Stimulated activated CD8-positive, alpha-beta memory T cell treated with anti-CD3 and anti-CD28 coated beads, Interleukin-12 subunit alpha, Interleukin-12 subunit beta, amount 100 ng/mL, for 24 hours (primary cell): ENCODE data around the gene ADARB2.

ENCODE experiments used
- DNase-seq: peaks from one replicate; pipeline ENCODE4 v3.0.0-alpha.2; 2020; ENCODE audit errors: extremely low read depth

Gene ADARB2

DNA sequence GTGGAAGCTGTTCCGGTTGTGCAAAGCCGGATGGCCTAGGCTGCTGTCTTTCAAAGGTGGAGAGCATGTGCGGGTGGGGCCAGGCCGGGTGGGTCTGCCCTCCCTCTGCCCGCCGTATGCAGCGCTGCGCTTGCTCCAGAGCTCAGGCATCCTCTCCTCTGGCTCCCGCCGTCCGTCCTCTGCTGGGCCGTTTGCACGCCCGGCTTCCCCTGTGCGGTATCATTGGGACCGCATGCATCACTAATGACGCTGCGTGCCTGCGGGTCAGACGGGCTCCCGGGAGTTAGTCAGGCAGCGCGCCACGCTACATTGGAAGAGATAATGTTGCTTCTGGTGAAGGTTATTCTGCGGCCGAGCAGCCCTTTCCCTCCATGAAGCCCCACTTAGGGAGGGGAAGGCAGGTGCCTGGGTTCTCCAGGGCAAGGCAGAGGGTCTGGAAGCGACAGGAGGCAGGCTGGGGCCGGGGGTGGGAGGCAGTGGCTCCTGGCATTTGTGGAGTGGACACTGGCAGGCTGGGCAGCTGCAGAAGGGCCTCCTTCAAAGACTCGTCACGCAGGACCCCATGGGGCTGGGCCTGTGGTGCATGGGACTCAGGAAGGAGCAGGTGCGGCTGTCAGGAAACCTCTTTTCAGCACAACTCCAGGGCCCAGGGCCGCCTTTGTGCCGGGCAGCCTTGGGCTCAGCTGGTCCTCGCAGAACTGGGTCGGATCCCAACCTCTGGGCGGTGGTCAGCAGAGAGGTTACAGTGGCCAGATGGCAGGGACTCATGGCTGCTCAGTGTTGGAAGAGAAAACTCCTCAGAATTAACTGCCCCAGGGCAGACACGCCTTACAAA lies 362.6 kb downstream of the ADARB2 start:
- DNase-seq: no peak

DNA sequence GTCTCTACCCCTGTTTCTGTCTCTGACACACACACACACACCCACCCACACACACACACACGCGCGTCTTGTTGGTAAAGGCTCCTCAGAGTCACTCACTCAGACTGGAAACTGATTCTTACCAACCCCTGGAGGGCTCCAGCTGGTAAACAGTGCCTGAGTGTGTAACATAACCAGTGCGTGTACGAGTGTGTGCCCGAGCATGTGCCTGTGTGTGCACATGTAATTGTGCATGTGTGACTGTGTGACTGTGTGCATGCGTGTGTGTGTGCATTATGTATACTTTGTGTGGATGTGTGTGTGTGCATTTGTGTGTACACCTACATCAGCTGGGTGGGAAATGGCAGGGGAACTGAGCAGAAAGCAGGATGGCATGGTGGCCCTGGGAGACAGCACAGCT lies 364.0 kb downstream of the ADARB2 start:
- no peak for DNase-seq

DNA sequence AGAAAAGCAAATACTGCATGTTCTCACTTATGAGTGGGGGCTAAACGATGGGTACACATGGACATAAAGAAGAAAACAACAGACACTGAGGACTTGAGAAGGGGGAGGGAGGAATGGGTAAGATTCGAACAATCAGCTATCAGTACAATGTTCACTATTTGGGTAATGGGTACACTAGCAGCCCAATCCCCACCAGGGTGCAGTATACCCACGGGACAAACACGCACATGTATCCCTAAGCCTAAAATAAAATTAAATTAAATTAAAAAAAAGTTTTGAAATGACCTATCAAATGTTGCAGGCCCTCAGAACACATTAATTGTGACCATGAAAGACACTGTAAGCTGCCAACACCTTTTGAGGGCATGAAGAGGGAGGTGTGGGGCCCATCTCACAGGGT lies 365.1 kb downstream of the ADARB2 start:
- DNase-seq: no peak

DNA sequence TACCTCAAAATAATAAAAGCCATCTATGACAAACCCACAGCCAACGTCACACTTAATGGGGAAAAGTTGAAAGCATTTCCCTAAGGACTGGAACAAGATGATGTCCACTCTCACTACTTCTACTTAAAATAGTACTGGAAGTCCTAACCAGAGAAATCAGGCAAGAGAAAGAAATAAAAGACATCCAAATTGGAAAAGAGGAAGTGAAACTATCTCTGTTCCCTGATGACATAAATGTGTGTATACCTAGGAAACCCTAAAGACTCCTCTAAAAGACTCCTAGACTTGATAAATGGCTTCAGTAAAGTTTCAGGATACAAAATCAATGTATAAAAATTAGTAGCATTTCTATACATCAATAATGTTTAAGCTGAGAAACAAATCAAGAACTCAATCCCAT lies 367.0 kb downstream of the ADARB2 start:
- no peak for DNase-seq

DNA sequence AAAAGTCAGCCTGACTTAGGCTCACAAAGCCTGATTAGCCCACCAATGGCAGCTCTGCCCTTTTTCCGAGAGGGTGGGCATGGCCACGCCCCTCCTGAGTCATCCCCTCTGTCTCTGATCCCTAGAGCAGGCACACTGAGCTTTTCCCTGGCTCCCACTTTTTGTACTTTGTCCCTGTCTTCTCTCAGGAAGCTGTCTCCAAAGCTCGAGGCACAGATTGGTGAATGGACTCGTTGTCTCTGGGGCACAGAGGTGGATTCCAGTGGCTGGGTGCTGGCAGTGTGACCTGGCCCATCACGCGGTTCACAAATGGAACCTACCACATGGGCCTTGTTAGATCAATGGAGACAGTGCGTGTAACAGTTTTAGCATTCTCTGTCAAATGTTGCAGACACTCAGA lies 367.7 kb downstream of the ADARB2 start:
- no peak for DNase-seq

DNA sequence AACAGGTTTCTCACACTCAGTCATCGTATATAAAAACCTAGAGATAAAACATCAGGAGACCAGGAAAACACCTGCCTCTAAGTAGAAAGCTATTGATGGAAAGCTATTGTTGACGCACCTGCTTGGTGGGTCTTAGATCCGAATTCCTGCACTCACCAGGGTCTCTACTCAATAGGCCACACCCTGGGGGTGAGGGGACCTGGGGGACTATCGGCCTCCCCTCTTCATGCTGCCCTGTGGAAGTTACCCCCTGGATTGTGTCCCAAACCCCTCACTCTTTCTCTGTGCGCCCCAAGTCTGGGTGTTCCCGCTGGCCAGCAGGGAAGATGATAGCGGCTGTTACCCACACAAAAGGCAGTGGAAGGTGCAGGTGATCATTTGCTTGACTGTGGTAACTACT lies 368.1 kb downstream of the ADARB2 start:
- DNase-seq: no peak

DNA sequence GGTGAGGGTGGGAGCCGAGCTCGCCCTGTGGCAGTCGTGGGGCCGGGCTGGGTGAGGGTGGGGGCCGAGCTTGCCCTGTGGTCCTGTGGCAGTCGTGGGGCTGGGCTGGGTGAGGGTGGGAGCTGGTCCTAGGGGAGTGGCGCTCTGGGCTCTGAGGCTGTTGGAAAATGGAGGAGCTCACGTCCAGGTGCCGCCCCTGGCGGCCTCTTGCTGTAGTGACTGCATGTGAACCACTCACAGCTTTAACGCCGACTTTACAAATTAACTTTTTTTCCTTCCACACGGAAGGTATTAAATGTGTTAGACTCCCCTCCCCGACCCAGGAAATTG lies 368.5 kb downstream of the ADARB2 start:
- no peak for DNase-seq

DNA sequence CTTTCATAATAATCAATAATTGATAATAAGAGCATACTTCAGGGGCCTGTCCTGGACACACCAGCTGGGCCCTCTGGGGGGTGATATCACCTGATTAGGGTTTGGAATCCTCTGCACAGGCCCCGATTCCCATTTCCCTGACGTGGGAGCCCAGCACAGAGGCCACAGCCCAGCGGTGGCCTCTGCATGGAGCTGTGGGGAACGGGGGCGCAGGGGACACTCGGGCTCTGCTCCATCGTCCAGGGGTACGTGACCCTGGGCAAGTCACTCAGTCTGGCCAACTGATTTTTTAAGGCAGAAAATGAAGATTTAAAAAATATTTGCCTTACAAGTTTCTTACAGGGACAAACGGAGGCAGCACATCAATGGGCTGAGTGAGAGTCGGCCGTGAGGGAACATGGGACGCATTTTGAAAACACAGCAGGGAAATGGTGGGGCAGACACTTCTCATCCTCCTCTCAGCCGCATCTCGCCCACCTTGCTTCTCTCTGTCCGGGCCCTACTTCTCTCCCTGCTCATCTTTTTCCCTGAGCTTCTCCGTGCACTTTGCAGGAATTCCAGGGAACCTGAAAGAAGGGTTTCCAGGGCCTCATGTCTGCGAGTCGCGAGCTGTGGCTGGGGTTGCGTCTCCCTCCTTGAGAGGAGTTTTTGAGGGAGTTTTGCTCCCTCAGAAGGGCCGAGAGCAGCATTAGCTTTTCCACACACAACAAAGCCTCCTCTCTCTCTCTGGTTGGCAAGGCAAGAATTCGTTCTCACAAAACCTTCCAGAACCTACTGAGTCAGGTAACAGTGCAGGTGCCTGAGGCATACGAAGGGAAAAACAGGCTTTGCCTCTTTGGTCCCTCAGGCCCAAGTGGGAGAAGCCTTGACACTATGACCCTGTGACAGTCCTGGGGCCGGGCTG lies 369.1 kb downstream of the ADARB2 start:
- no peak for DNase-seq

DNA sequence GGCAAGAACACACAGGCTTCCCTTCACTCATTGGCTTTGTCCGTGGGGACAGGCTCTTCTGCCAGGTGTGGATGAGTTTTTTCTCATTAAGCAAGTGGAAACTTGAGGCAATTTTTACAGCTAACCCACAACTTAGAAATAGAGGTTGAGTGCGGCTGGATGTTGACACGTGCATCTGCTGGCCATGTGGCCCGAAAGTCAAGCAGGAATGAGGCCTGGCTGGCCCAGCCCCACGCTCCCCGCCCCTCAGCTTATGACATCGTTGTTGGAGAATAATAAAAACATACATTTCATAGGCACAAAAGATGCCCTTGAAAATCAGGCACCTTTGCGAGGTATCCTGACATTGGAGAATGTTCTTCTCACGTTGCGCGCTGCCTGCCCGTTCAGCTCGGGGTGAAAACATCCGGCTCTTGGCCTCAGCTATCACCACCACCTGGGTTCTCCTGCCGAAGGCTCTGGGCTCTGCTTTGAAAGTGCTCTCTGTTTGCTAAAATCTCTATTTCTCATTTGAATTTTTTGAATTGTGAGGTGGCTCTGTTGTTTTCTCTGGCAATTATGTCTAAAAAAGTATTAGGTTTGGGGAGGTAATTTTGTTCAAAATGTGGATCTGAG lies 370.4 kb downstream of the ADARB2 start:
- no peak for DNase-seq

DNA sequence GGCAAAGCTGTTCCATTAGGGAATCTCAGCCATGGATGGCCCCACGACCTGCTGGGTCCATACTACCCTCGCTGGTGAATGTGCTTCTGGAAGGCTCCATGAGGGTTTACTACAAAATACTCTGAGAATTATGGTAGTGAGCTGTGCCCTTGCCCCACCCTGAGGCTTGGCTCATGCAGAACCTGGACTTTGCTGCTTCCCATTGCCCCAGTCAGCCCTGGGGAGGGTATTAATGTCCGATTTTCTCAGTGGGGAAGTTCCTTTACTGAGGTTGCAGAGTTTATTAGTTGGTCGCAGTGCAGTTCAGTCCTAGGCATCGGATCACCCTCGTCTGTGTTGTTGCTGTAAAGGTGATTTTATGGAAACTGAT lies 371.0 kb downstream of the ADARB2 start:
- no peak for DNase-seq

DNA sequence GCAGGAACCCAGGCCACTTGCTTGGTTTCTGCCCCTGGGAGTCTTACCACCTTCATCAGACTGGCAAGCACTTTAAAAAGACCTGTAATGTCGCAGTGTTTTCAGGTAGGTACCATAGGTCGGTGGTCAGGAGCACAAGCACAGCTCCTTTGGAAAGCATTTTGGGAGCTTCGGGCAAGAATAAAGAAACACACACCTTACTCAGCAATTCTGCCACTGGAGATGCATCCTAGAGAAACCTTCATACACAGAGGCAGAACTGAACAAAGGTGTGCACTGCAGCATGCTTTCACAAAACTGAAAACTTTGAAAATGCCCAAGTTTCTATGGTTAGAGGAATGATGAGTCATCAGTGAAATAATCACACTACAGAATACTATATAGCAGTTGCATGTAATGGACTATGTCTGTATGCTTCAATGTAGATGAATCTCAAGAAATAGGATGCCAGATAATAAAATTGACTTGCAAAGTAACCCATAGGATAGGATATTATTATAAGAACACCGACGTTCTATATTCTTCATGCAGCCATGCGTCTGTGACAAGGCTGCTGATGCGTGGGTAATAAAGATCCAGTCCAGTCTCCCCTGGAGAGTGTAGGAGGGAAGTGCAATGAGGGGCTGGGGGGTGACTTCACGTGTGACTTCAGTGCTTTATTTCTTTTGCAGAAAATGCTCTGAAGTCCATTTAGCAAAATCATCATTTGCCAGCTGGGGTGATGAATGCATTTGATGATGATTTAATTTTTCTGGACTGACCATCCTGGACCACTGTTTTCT lies 371.6 kb downstream of the ADARB2 start:
- DNase-seq: no peak

DNA sequence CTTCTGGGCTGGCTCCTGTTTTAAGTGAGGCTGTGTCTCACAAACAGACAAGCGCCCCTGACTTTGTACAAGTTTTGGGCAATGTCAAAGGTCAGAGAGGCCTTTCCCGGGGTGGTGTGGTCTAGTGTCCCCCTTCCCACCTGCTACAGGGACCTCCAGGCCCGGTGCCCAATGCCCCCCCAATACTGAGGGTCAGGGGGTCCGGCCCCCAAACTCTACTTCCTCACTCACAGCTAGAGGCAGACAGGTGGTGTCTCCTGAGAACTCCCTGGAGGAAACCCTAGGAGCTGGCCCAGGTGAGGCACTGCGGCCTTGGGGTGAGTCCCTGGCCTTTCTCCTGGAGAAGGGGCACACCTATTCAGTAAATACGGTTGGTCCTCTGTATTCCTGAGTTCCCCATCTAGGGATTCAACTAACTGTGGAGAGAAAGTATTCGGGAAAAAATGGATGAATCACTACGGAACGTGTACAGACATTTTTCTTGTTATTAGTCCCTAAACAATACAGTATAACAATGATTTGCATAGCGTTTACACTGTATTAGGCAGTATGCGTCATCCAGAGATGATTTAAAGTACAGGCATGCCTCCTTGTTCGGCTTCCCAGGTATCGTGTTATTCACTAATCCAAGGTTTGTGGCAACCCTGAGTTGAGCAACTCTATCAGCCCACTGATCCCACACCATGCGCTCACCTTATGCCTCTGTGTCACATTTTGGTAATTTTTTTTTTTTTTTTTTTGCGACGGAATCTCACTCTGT lies 373.0 kb downstream of the ADARB2 start:
- no peak for DNase-seq

DNA sequence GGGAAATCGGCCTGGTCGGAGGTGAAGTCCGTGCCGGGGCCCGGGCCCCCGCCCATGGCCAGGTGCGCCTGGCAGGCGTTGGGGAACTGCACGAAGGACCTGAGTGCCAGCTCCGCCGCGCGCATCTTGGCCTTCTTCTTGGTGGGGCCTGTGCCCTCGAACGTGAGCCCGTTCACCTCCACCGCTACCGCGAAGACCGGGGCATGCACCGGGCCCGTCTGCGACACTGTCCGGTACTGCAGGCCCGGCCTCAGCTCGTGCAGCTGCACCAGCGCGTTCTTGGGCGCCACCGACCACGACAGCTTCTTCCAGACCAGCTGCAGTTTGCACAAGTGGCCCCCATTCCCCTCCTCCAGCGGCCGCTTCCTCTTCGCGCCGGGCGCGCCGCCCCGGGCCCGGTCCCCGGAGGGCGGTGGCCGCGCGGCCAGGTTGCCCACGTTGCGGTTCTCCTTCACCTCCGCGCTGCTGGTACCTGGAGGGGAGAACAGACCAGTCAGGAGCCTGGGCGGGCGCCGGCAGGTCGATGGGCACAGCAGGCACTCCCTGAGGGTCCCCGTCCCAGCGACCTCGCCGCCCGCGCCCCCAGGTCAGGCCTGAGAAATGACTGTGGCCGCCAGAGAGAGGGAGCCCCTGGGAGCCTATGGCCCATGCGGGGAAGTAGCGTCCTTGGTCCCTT lies 373.7 kb downstream of the ADARB2 start:
- DNase-seq: no peak

DNA sequence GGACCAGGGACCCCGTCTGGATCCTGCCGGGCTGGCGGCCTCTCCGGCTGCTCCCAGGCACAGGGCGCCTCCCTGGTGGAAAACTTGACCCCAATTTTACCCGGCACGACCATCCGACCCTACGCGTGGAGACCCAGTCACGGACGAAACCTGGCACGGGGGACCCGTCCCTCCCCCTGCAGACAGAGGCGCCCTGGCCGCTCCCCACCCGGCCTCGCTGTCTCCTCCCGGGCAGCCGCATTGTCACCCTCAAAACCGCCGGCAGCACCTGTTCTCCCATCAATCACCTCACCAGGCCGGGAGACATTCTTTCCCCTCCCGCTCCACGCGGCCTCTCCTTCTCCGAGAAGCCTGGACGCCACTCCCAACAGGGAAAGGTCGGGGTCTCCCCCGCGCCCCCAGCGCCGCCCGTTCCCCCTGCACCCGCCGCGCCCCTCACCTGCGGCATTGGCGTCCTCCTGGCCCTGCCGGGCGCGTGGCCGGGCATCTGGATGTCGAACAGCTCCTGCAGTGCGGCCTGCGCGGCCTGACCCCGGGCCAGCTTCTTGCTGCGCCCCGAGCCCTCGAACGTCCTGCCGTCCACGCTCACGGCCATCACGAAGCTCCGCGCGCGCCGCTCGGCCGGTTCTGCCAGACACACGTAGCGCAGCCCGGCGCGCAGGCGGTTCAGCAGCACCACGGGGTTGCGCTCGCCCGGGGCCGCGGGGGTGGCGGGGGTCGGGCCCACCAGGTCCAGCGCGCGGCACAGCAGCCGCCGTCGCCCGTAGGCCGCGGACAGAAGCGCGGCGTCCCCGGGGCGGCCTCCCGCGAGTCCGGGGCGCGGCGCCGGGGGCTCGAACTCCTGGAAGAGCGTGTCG lies 374.5 kb downstream of the ADARB2 start:
- no peak for DNase-seq

DNA sequence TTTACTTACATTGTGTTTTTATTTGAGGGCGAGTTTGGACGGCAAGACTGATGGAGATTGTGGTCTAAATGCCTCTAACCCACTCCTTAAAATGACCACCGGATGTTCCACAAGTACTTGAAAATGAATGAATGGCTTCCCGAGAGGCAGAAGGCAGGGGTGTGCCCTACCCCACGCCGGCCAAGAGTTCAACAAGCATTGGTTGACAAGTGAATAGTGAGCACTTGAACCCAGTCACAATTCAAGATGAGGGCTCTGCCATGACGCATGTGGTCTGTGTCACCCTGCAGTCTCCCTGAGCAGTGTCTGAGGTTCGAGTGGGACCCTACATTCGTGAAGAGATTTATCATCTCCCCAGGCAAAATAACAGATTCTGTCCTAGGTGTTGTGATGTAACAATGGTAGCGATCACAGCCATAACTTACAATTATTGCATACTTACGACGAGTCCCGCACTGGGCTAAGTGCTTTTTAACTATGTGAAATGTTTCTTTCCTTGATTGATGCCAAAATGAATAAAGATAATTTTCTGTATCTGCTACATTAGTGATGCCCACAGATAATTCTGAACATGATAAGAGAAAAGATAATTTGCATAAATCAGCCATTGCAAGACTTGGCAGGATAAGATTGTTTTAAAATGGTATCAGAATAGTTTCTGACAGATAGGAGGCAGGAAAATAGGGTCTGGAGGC lies 375.8 kb downstream of the ADARB2 start:
- DNase-seq: no peak

DNA sequence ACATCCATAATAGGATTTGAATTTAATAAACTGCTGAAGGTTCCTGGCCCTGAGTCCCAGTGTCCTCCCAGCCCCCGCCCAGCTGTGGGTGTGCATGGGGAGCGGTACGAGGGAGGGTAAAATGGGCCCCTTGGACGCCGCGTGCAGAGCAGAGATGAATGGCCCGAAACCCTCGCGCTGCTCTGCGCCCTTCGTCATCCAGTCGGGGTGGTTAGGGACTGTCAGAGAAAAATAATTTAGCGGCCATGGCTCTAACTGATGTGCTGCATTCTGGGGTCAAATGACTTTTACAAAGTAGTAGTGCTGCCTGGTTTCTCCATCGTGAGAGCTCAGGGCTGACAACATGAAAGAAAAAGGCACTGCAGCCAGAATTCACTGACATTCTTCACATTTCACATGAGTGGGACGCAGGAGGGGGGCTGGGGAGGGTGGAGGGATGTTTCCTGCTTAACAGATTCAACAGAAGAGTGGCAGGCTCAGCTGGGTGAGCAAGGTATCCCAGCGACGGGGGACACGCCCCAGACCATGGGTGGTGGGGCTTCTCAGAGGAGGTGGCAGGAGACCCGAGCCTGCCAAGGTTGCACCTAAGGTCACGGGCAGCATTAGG lies 376.7 kb downstream of the ADARB2 start:
- no peak for DNase-seq

DNA sequence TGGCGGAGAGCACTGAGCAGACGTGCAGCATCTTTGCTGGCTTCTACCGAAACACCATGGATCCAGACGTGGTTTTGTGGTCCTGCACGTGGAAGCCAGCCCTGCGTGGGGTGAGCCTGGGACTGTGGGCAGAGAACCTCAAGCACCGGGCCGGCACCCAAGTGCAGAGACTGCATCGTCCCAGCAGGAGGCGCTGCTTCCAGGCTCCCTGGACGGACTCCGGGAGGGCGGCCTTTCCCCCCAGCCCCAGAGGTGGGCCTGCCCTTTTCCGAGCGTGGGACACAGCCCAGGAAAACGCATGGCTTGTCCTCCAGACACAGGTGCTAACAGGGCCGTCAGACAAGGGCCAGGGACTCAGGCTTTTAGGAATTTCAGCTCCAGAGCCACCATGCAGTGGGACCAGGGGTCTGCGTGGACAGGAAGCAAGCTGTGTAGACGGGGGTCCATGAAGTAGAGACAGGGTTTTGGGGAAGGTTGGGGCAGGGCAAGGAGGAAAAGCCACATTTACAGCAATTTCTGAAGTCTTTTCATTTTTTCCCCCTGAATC lies 377.2 kb downstream of the ADARB2 start:
- DNase-seq: no peak

DNA sequence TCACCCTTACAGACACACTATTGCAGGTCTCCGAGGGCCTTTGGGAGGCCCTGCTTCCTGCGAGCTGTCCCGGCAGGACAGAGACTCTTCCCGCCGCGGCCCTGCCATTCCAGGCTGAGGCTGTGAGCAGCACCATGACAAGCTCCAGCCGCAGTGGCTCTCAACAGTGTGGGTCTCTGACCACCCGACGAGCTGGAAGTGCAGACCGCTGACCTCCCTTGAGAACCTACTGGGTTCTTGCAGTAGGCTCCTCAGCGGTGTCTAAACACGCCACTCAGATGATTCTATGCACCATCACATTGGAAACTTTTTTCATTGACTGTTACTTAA lies 377.7 kb downstream of the ADARB2 start:
- no peak for DNase-seq
